Mesendoderm (in vitro differentiated cells): ENCODE results near the gene UBE2V1.
"Not testable (repeated sequence)": the region's sequence is repeated elsewhere in the genome, so short reads cannot be mapped to it uniquely, and the experiment has no call there.

Experiments
- DNase-seq: peaks from one replicate; pipeline ENCODE4 v3.0.0; 2013
- H2AK5ac ChIP-seq: 2 replicates; pipeline ENCODE4 v1.6.1; 2013; ENCODE audit warnings: low read length, inconsistent platforms
- H2BK120ac ChIP-seq: 2 replicates; pipeline ENCODE4 v1.6.1; 2013; ENCODE audit warnings: low read depth, mild to moderate bottlenecking, low read length, moderate library complexity, mixed read lengths
- H2BK15ac ChIP-seq: replicated peaks from 2 replicates; pipeline ENCODE4 v1.6.1; 2013; ENCODE audit warnings: low read depth, mild to moderate bottlenecking, moderate library complexity
- H2BK5ac ChIP-seq: 2 replicates; pipeline ENCODE4 v1.6.1; 2013; ENCODE audit warnings: low read length, inconsistent platforms
- H3K18ac ChIP-seq: 2 replicates; pipeline ENCODE4 v1.6.1; 2013; ENCODE audit warnings: mild to moderate bottlenecking, low read length, mixed read lengths
- H3K23ac ChIP-seq: one replicate; pipeline ENCODE4 v1.6.1; 2013; ENCODE audit warnings: low read length
- H3K27ac ChIP-seq: 2 replicates; pipeline ENCODE4 v1.5.1; 2013; ENCODE audit warnings: low read depth, mild to moderate bottlenecking, inconsistent platforms, low read length, moderate library complexity
- H3K27me3 ChIP-seq: 2 replicates; pipeline ENCODE4 v1.6.1; 2013; ENCODE audit warnings: low read length, control low read depth, mild to moderate bottlenecking, inconsistent platforms; ENCODE audit not compliant: insufficient read depth, poor library complexity
- H3K36me3 ChIP-seq: 2 replicates; pipeline ENCODE4 v1.6.1; 2013; ENCODE audit warnings: low read length, inconsistent platforms; ENCODE audit not compliant: control insufficient read depth, insufficient read depth
- H3K4ac ChIP-seq: one replicate; pipeline ENCODE4 v1.6.1; 2013; ENCODE audit warnings: low read depth, mild to moderate bottlenecking, low read length, moderate library complexity
- H3K4me1 ChIP-seq: 2 replicates; pipeline ENCODE4 v1.6.1; 2013; ENCODE audit warnings: low read depth, low read length, inconsistent platforms; ENCODE audit not compliant: control insufficient read depth
- H3K4me2 ChIP-seq: 2 replicates; pipeline ENCODE4 v1.6.1; 2013; ENCODE audit warnings: low read length
- H3K4me3 ChIP-seq: 2 replicates; pipeline ENCODE4 v1.5.1; 2013; ENCODE audit warnings: mild to moderate bottlenecking, low read length
- H3K56ac ChIP-seq: one replicate; pipeline ENCODE4 v1.6.1; 2013; ENCODE audit warnings: low read length
- H3K79me1 ChIP-seq: 2 replicates; pipeline ENCODE4 v1.6.1; 2013; ENCODE audit warnings: low read length, inconsistent platforms
- H3K79me2 ChIP-seq: 2 replicates; pipeline ENCODE4 v1.6.1; 2013; ENCODE audit warnings: mild to moderate bottlenecking, low read length; ENCODE audit not compliant: control insufficient read depth, insufficient read depth
- H3K9ac ChIP-seq: 2 replicates; pipeline ENCODE4 v1.6.1; 2013; ENCODE audit warnings: low read length, inconsistent platforms
- H4K5ac ChIP-seq: one replicate; pipeline ENCODE4 v1.6.1; 2013; ENCODE audit warnings: low read length
- H4K8ac ChIP-seq: one replicate; pipeline ENCODE4 v1.6.1; 2013; ENCODE audit warnings: low read depth, mild to moderate bottlenecking, control low read depth, low read length, moderate library complexity
- WGBS: extraction: QIAGEN DNeasy Blood & Tissue Kit; methylation state at CpG from one replicate; pipeline ENCODE4 v1.1.7; 2013; ENCODE audit warnings: low lambda C conversion rate, missing lambda C conversion rate; ENCODE audit not compliant: insufficient coverage; ENCODE audit errors: extremely low coverage; 5-methylcytosine and 5-hydroxymethylcytosine counted together

UBE2V1 gene

DNA sequence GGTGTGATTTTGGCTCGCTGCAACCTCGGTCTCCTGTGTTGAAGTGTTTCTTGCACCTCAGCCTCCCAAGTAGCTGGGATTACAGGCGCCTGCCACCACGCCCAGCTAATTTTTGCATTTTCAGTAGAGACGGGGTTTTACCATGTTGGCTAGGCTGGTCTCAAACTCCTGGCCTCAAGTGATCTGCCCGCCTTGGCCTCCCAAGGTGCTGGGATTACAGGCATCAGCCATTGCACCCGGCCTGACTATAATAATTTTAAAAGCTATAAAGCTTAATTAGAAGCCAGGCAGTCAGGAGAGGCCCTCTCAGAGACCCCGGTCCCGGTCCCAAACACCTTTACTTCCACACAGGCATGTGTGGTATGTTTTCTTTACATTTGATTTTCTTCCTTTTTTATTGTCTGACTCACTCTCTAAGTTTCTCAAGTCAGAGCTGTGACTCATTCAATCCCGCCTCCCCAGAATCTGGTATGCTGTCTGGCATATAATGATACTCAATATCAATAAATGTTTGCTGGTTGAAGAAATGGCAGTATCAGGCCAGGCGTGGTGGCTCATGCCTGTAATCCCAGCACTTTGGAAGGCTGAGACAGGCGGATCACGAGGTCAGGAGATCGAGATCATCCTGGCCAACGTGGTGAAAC, 9.4 kb downstream of the UBE2V1 start:
- not testable (repeated sequence) for H2BK5ac ChIP-seq, H3K27ac ChIP-seq, H3K56ac ChIP-seq, H2BK15ac ChIP-seq, H3K36me3 ChIP-seq, H3K4ac ChIP-seq, H3K9ac ChIP-seq, H4K8ac ChIP-seq, H3K27me3 ChIP-seq, H2AK5ac ChIP-seq, H3K4me1 ChIP-seq, H3K4me2 ChIP-seq, H3K23ac ChIP-seq, H4K5ac ChIP-seq, H2BK120ac ChIP-seq, H3K4me3 ChIP-seq, H3K18ac ChIP-seq
- DNase-seq = peak; percentile 71
- Histone ChIP-seq H3K79me1 (peaks cover 16% of the 10 kb centered on the region), H3K79me2 (peaks cover 68% of the 10 kb centered on the region)
- no CpG with 5 or more reads among the region's 15 CpGs for WGBS

DNA sequence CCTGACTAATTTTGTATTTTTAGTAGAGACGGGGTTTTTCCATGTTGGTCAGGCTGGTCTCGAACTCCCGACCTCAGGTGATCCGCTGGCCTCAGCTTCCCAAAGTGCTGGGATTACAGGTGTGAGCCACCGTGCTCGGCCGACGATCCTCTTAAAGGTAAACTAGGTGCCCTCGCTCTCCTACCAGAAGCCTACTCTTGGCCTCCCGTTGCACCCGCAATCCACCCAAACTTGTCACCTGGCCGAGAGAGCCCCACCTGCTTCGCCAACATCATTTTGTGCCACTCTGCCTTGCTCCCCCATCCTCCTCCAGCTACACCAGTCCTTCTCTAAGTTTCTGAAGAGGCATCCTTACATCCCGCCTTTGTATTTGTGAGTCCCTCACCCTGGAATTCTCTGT, 10.4 kb downstream of the UBE2V1 start:
- H3K56ac ChIP-seq, H3K18ac ChIP-seq, H3K4me2 ChIP-seq, H3K27ac ChIP-seq, H4K8ac ChIP-seq, H2AK5ac ChIP-seq, H3K27me3 ChIP-seq, H2BK15ac ChIP-seq, H2BK5ac ChIP-seq, DNase-seq, H3K36me3 ChIP-seq, H4K5ac ChIP-seq, H3K9ac ChIP-seq, H3K4me3 ChIP-seq, H3K23ac ChIP-seq, H3K4me1 ChIP-seq, H2BK120ac ChIP-seq, H3K4ac ChIP-seq: not testable (repeated sequence)
- WGBS = no CpG with 5 or more reads among the region's 14 CpGs
- peaks cover 66% of the 10 kb centered on the region for H3K79me2 ChIP-seq
- H3K79me1 ChIP-seq = peaks cover 16% of the 10 kb centered on the region

DNA sequence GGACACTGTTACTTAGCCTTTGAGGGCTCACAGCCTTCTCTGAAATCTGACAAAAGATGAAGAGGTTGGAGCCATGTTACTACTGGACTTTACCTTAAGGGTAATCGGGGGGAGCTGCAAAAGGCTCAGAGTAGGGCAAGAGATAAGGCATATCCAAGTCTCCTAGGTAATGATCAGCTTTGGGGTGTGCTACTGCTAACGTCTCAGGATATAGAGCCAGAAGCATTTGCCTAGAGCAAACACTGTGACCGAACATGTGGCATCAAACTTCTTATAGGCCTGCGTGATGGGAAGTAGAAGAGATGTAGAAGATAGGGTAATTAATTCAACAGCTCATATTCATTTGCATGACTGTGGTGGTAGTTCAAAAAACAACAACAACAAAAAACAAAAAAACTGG, 11.1 kb downstream of the UBE2V1 start:
- DNase-seq = no peak
- H2BK5ac ChIP-seq = no peak overlapping the region
- H3K79me1 ChIP-seq = peaks cover 16% of the 10 kb centered on the region
- H2BK120ac ChIP-seq = no peak overlapping the region
- H3K4ac ChIP-seq = no peak overlapping the region
- H3K4me3 ChIP-seq = no peak overlapping the region
- no peak overlapping the region for H3K18ac ChIP-seq
- H3K4me2 ChIP-seq = no peak overlapping the region
- H2BK15ac ChIP-seq = no peak overlapping the region
- peaks cover 64% of the 10 kb centered on the region for H3K79me2 ChIP-seq
- no peak overlapping the region for H3K9ac ChIP-seq
- H3K56ac ChIP-seq = no peak overlapping the region
- no peak overlapping the region for H3K27ac ChIP-seq
- peaks cover 3% of the 10 kb centered on the region for H3K4me1 ChIP-seq
- no peak overlapping the region for H3K23ac ChIP-seq
- no peaks in the 10 kb centered on the region for H3K36me3 ChIP-seq
- H2AK5ac ChIP-seq = no peak overlapping the region
- WGBS = no CpG with 5 or more reads among the region's 4 CpGs
- no peak overlapping the region for H4K8ac ChIP-seq
- H3K27me3 ChIP-seq = no peaks in the 10 kb centered on the region
- peak overlapping the region; percentile 41 for H4K5ac ChIP-seq

DNA sequence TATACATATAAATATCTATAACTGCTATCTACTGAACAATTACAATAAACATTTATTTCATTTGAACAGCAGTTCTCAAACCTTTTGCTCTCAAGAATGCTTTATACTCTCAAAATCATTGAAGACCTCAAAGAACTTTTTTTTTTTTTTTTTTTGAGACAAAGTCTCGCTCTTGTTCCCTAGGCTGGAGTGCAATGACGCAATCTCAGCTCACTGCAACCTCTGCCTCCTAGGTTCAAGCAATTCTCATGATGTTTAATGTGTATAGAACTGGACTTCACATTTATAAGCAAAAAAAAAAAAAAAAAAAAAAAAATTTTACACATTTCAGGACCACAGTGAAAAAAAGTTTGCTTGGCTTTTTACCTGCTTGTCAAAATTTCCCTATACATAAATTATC, 11.7 kb downstream of the UBE2V1 start:
- Histone ChIP-seq H3K23ac (no peak overlapping the region), H4K5ac (no peak overlapping the region), H2BK15ac (no peak overlapping the region), H3K4me2 (no peak overlapping the region), H2BK120ac (no peak overlapping the region), H3K79me2 (peaks cover 59% of the 10 kb centered on the region), H4K8ac (no peak overlapping the region), H2AK5ac (no peak overlapping the region), H3K18ac (no peak overlapping the region), H3K56ac (no peak overlapping the region), H3K27ac (no peak overlapping the region), H3K4ac (no peak overlapping the region), H2BK5ac (no peak overlapping the region), H3K9ac (no peak overlapping the region), H3K79me1 (peaks cover 15% of the 10 kb centered on the region), H3K27me3 (no peaks in the 10 kb centered on the region), H3K4me3 (no peak overlapping the region), H3K4me1 (peaks cover 3% of the 10 kb centered on the region), H3K36me3 (no peaks in the 10 kb centered on the region)
- DNase-seq = no peak
- no CpG with 5 or more reads among the region's 2 CpGs for WGBS

DNA sequence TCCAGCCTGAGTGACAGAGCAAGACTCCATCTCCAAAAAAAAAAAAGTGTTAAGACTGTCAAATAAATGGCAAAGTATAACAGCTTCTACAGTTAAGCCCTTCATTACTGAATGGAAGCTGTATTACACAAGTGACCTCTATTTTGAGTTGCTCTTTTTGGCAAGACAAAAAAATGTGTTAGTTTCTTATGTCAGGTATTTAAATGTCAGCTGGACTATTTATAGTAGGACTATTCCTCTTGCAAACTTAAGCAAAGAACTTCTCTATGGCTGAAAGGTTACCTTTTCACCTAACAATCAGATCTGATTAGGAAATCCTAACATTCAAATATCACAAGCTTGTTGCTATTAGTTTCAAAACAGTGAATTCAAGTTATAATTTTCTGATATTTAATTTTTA, 12.4 kb downstream of the UBE2V1 start:
- no peak overlapping the region for H3K4ac ChIP-seq
- peaks cover 3% of the 10 kb centered on the region for H3K4me1 ChIP-seq
- no peaks in the 10 kb centered on the region for H3K36me3 ChIP-seq
- H3K9ac ChIP-seq = no peak overlapping the region
- H3K27ac ChIP-seq = no peak overlapping the region
- no peak overlapping the region for H3K18ac ChIP-seq
- no peak overlapping the region for H3K23ac ChIP-seq
- no peak overlapping the region for H3K4me2 ChIP-seq
- no peak overlapping the region for H3K56ac ChIP-seq
- peaks cover 17% of the 10 kb centered on the region for H3K79me1 ChIP-seq
- H3K27me3 ChIP-seq = no peaks in the 10 kb centered on the region
- H2AK5ac ChIP-seq = no peak overlapping the region
- DNase-seq = no peak
- no peak overlapping the region for H2BK5ac ChIP-seq
- H2BK120ac ChIP-seq = no peak overlapping the region
- no peak overlapping the region for H4K5ac ChIP-seq
- H3K79me2 ChIP-seq = peaks cover 54% of the 10 kb centered on the region
- H3K4me3 ChIP-seq = no peak overlapping the region
- no peak overlapping the region for H2BK15ac ChIP-seq
- H4K8ac ChIP-seq = no peak overlapping the region

DNA sequence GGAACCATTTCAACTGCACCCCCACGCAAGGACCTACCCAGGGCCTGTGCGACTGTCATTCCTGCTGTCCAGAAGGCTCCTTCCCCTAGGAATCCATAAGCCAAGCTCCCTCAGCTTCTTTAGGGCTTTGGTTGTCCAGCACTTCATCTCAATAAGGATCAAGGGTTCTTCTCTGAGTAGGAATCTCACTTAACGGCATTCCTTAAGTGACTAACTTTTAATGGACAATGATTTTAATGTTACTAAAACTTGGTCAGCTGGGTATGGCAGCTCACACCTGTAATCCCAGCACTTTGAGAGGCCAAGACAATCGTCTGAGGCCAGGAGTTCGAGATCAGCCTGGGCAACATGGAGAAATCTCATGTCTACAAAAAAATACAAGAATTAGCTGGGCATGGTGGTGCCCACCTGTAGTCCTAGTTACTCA, 13.4 kb downstream of the UBE2V1 start:
- Histone ChIP-seq H2BK5ac (no peak overlapping the region), H3K27ac (no peak overlapping the region), H3K4me3 (no peak overlapping the region), H3K36me3 (no peaks in the 10 kb centered on the region), H3K56ac (no peak overlapping the region), H4K8ac (no peak overlapping the region), H3K18ac (no peak overlapping the region), H3K9ac (no peak overlapping the region), H3K79me1 (peaks cover 18% of the 10 kb centered on the region), H3K23ac (no peak overlapping the region), H3K27me3 (no peaks in the 10 kb centered on the region), H3K4ac (no peak overlapping the region), H3K4me2 (no peak overlapping the region), H4K5ac (no peak overlapping the region), H2BK120ac (no peak overlapping the region), H2BK15ac (no peak overlapping the region), H3K79me2 (peaks cover 48% of the 10 kb centered on the region), H3K4me1 (peaks cover 3% of the 10 kb centered on the region), H2AK5ac (no peak overlapping the region)
- WGBS = no CpG with 5 or more reads among the region's 5 CpGs
- DNase-seq = no peak
